ENCODE results near the gene SLBP.

Gene SLBP

DNA sequence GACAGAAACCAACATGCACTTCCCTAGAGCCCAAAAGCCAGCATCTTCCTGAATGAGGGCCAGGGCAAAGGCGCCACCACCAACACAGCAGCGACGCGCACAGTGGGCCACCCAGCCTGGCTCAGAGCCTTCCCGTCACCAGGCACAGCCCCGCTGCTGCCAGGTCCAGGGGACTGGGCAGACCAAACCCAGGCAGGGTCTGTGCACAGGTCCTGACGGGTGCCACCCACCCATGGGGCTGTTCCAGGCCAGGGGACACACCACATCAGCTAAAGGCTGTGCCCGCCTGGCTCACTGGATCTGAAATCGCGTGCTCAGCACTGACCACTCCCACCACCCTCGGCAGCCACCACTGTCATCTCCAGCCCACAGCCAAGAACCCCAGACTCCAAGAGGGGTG, 41.8 kb downstream of the SLBP start:
- no peak for DNase-seq

DNA sequence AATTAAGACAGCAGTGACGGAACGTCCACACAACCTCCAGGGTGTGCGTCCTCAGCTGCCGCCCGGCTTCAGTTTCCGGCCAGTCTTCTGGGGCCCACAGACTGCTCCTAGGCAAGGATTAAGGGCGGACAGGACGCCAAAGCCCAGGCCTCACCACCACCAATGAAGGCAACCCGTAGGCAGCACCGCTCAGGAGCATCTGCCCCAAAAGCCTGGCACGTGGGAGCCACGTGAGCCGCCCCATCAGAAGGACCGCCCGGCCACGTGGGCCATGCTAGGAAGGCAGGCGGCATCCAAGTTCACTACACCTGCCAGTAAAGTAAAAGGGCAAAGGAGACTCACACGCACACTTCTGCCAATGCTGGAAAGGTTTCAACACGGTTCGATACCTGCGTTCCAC, 42.3 kb downstream of the SLBP start:
- DNase-seq: no peak

DNA sequence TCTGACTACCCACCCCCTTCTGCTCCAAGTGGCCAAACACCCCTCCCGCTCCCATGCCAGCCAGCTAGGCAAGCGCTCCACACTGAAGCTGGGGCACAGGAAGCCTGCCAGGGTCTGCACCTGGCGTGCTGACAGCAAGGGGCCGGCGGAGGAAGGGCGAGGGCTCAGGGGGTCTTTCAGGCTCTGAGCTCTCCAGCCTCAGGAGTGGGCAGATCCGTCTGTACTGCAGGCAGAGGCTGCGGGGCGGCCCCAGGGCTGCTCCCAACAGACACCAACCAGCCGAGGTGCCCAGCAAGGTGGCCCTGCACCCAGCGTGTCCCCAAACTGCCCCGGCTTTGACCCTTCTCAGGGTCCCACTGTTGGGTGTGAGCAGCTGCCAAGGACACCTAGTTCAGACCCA, 42.8 kb downstream of the SLBP start:
- no peak for DNase-seq

DNA sequence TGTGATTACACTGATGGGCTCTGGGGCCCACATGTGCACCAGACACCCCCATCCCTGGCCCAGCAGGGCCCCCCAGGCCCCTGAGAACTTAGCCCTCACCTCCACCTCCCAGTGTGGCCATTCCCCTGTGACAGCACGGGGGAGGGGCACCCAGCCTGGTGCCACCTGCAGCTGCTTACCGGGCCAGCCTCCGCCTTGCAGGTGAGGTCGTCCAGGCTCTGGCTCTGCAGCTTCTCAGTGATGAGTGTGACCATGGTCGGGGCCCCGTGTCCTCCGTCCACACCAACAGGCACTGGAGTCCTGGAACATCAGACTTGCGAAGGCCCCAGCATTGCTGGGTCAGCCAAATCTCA, 43.7 kb downstream of the SLBP start:
- no peak for DNase-seq

DNA sequence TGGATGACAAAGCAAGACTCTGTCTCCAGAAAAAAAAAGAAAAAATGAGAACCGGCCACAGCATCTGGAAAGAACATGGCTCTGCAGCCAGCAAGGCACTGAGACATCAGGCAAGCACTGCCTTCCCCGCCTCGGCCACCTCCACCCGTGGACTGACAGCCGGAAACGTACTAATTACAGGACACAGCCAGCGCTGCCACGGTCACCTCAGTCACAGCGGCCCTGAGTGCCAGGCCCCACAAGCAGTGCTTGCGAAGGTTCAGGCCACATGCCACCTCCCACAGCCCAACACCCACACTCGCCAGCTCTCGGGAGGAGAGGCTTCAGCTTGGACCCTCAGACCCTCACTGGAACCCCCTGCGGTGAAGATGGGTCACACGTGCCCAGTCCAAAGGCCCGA, 44.8 kb downstream of the SLBP start:
- DNase-seq: no peak

DNA sequence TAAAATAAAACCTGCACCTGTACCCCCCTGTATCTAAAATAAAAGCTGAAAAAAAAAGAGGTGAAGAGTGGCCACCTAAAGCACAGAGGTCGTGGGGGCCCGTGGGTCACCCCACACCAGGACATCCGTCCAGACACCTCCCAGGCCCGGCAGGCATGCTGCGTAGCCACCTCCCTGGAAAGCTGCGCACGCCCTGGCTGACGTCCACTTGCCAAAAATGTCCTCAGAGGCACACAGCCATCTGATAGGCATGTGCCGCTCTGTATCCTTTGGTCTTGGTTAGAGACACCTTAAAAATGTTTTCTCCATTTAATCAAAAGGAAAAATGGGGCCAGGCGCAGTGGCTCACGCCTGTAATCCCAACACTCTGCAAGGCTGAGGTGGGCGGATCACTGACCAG, 45.7 kb downstream of the SLBP start:
- no peak for DNase-seq

DNA sequence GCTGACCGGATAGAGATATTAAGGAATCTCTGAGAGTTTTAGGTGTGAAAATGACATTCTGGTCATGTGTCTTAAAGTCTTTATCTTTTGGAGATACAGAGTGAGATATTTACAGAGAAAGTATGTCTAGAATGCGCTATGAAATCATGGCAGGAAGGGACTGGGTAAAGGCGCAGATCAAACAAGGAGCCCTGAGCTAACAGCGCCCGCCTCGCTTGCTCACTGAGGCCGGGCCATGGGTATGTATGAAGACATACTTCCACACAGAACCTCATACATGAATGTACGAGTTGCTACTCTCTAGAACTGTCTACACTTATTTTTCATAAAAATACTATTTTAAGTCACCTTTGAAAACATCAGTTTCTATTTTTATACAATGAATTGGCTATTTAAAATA, 48.0 kb downstream of the SLBP start:
- DNase-seq: no peak

DNA sequence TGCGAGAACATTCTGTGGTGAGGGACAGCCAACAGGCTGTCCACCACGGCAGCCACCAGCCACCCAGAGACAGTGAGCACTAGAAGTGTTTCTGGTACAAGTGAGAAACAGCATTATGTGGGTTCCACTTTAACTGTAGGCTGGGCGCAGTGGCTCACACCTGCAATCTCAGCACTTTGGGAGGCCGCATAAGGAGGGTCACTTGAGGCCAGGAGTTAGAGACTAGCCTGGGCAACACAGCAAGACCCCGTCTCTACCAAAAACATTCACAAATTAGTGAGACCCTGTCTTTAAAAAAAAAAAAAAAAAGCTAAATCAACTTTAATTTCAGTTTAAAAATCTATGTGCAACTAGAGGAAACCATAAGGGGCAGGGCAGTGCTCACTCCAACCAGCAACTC, 48.6 kb downstream of the SLBP start:
- DNase-seq: no peak

DNA sequence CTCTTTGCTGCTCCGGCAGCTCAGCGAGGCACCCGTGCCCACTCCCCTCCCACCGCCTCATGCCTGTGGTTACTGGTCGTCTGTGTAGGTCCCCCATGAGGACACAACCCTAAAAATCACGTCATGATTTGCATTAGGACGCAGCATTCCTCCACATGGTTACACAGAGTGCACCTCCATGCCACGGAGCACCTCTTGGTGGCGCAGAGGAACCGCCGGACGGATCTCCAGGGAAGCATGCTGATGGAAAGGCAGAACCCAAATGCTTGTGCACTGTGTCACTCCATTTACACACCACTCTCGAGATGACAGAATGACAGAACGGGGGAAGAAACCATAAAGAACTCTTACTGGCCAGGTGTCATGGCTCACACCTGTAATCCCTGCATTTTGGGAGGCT, 50.4 kb downstream of the SLBP start:
- DNase-seq: no peak

DNA sequence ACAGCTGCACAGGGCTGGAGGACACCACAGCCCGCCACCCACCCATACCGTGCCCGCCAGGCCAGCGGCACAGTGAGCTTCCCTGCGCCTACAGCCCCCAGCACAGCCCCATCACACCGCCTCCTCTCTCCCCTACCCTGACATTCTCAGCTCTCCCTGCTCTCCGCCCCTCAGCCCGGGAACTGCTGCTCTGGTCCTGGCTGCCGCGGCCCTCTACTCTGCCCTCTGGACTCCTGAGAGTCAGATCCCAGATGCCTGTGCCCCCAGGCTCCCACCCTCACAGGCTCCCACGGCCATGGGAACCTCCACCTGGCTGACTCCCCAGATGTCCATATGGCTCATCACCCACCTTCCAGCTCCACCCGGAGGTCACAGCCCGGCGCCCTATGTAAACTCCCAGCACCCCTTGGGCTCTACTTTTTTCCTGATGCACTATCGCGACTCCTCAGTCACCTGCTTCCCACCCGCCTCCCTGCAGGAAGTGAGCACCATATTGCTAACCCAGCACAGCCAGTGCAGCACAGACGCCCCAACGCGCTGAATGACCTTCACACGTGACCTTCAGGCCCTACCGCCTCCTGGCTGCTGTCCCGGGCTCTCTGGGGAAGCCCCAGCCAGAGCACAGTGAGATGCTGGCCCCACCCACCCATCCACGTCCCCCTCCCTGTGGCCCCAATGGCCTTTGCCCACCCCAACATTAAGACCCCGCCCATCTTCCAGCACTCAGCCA, 51.0 kb downstream of the SLBP start:
- no peak for DNase-seq

DNA sequence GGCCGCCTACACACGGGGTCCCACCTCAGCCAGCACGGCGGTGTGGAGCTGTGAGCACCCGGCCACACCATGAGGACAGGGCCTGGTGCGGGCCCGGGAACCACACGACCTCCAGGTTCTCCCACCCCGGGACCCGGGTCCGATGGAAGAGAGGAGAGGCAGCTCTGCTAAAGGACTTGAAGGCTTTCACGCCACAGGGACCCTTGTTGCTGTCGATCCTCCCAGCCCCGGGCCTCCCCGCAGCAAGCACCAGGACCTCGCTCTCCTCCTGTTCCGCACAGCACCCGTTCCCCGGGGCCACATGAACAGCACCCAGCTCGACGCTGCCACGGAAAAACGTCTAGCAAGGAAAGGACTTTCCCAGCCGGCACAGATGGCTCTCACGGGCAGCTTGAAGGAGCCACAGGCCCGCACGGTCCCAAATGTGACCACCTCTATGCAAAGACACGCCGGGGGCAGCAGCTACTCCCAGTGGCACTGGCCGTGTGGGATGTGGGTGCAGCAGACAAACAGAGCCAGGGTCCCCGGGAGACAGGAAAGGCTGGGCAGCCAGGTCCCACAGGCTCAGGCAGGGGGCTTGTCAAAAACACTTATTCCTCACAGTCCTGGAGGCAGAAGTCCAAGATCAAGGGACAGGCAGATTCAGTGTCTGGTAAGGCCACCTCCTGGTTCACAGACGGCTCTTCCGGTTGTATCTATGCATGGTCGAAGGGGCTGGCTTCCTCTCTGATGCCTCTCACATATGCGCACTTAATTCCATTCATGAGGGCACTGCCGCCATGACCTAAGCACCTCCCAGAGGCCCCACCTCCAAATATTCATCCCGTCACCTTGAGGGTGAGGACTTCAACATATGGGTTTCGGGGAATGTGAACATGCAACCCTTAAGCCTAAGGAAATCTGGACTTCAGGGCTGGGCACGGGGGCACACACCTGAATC, 52.7 kb downstream of the SLBP start:
- no peak for DNase-seq

DNA sequence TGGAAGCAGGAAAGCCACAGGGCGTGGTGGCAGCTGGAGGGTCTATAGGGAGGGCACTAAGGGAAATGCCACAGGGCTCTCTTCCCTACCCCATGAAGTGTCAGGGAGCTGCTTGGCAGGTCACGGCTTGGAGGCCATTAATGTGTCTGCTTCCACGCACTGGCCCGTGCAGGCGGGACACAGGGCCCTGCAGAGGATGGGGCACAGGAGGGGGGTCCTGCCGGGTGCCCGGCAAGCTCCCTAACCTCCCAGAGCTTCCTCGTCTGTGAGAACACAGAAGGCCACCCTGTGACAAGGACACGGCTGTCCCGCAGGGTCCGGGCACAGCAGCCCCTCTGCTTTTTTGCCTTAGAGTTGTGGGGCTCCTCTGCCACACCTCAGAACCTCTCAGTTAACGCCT, 53.5 kb downstream of the SLBP start:
- DNase-seq: no peak

DNA sequence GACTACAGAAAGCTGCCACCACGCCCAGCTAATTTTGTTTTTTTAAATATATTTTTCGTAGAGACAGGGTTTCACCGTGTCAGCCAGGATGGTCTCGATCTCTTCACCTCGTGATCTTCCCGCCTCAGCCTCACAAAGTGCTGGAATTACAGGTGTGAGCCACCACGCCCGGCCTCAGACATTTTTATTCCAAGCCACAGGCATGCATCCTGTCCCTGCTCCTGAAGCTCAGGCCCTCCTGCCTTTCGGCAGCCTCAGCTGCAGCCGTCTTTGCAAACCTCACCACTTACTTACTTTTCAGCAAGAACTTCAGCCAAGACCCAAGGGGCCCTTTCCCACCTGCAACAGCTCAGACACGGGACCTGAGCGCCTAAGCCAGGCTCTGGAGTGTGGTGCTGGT, 54.0 kb downstream of the SLBP start:
- DNase-seq: no peak

DNA sequence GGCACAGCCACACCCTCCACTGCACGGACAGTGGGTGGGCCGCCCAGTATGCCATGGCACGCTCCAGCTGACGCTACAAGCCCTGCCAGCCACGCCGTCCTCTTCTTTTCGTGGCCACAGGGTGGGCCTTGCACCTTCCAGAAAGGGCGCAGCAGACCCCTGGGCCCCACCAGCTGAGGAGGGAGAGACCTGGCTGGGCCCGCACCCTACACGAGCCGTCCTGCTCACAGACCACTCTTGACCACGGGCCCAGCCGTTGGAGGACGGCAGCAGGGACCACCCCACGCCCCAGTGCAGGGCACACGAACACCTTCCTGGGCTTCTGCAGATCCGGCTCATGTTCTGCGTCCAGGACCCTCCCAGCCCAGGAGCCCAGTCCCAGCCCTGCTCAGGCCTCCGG, 55.1 kb downstream of the SLBP start:
- DNase-seq: no peak

DNA sequence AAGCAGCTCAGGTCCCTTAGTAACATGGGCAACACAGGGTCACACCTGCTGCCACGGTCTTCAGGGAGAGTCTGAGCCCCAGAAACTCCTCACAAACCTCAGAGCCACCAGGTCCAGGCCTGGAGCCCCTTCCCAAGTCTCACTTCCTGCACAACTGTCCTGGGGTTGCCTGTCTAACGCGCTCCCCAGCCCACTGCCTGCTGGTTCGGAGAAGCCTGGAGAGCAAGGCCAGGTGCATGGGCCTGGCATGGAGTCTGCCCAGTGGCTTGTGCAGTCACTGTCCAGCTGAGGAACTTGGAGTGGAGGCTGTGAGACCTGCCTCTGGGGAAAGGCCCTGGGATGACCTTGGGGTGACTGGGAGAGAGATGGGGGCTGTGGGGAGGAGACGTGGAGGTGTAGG, 56.0 kb downstream of the SLBP start:
- no peak for DNase-seq

DNA sequence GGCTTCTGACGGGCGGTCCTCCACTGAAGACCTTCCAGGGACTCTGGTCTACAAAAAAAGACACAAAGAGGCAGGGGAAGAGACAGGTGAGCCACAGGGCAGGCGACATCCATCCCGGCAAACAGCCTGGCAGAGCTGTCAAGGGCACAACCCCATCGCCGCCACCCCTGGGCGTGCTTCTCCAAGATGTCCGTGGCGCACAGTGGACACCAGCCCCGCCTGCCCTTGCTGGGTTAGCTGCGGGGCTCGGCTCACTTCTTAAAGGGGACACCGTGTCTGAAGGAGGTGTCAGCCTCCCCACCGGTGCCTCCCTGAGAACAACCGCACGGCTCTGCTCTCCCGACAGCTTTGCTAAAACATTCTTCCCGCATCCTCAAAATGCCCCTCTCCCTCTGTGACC, 56.4 kb downstream of the SLBP start:
- no peak for DNase-seq

DNA sequence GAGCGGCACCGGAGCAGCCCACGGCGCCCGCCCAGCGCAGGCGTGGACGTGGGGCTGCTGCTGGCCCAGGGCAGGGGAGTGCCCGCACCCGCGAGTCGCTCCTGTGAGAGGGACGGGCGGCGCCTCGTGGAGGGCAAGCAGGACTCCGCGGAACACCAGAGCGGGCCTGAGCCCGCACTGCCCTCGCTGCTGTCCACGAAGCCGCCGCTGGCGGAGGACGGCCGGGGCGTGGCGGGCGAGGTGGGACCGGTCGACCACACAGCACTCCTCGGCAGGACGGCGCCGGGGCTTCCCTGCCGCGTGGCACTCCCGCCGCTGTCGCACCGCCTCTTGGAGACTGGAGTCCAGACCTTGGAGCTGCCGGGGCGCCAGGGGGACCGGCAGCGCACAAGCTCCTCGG, 57.0 kb downstream of the SLBP start:
- DNase-seq: no peak

DNA sequence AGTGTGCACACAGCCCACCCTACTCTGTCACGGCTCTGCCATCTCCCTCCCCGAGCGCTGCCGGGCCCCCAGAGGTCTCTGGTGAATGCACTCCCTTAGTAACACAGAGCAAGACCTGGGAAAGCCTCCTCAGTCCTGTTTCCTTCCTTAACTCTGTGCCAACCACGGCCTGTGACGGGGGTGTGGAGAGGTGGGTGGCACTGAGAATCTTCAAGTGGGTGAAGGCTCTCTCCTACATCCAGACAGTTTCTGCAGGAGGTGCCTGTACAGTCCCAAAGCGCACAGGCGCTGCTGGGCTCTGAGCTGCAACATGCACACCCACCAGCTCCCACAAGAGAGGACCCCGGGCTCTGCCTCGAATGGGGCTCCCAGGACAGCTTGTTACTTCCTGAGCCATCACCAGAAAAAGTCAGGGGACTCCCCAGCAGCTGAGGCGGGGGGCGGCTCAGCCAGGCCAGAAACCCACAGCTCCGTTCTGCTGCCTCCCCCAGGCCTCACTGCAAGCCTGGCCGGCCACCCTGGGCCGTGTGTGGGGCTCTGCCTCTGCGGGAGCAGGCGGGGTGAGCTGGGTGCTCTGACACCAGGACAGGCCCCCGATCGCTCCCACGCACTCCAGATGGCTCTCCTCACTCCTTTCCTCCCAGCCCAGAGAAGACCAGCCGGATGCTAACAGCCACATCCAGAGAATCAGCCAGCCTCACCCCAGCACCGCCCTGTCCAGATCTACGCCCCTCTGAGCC, 57.7 kb downstream of the SLBP start:
- DNase-seq: no peak

DNA sequence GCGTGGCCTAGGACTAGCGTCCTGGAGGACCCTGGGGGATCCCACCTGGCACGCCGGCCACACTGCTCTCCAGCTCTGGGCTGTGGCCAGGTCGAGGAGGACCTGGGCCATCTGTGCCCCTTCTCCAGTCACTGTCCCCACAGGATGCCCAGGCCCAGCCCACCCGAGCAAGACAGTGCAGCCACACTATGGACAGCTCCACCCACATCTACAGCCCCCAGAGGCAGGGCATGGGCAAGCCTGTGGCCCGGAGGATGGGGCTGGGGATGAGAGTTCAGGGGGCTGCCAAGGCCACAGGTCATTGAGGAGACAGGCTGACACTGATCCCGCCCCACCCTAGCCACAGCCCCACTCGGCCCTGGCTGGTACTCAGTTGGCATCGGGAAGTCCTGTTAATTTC, 58.3 kb downstream of the SLBP start:
- no peak for DNase-seq

DNA sequence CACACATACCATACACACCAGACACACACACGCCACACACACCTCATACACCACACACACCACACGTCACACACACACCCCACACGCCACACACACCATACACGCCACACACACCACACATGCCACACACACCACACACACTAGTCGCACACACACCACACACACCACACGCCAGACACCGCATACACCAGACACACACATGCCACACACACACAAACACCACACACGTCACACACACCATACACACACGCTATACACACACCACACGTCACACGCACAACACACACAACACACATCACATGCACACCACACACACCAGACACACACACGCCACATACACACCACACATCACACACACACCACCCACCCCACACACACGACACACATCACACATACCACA, 60.0 kb downstream of the SLBP start:
- no peak for DNase-seq

DNA sequence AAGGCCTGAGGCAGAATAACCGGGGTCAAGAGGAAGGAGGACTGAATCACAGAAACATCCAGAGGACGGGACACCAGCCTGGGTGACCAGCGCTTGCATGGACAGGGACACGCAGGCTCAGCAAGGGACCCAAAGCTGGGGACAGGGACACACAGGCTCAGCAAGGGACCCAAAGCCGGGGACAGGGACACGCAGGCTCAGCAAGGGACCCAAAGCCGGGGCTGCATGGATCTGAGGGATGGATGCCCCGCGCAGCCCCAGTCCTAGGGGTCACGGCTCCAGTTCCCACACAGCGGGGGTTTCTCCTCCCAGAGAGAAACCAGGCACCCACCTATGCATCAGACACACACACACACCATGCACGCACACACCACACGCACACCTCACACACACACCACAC, 60.5 kb downstream of the SLBP start:
- DNase-seq: no peak

DNA sequence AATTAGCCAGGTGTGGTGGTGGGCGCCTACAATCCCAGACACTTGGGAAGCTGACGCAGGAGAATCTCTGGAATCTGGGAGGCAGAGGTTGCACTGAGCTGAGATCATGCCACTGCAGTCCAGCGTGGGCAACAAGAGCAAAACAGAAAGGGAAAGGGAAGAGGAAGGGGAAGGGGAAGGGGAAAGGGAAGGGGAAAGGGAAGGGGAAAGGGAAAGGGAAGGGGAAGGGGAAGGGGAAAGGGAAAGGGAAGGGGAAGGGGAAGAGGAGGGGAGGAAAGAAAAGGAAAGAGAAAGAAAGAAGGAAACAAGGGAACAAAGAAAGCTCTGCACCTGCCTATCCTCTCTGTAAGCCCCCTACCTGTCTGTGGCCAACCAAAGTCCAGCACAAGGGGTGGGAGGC, 63.2 kb downstream of the SLBP start:
- no peak for DNase-seq

DNA sequence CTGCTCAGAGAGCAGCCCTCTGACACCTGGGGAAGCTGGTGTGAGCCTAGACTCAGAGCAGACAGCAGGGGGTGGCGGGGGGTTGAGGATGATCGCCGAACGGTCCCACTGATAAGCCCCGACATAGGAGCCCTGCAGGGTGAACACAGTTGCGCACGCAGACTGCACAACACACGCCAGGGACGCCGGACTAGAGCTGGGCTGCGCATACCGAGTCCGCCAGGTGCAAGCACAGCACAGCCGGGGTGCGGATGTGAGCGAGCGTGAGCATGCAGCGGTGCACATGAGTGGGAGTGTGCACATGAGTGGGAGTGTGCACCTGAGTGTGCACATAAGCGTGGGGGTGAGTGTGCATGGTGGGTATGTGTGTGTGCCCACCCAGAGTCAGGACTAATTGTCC, 64.7 kb downstream of the SLBP start:
- no peak for DNase-seq

DNA sequence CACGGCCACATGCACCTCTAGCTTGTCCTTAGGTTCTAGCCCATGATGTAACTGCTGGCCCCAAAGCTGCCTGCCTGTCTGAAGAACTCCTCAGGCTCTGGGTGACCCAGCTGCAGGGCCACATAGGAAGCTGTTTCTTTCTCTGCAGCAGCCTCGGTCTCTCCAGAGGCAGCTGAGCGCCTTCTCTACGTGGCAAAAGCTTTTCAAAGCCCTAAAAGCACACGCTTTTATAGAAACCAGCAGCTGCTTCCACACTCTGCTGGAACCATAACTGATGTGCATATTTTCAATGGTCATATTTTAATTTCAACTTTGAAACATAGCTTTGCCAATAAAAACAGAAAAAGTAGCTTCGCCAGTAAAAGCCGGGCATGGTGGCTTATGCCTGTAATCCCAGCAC, 65.4 kb downstream of the SLBP start:
- DNase-seq: no peak
